Measurements from ENCODE around the gene P4HA1. TPM values are rescaled to one million over a fixed set of nuclear protein-coding genes. Genes with fewer than 3 reads are reported as not detected.

Gene P4HA1
- total and polyA plus RNA-seq, 9 of the 15 experiments (the other 6 are each of a cell fraction or from before 2014, with no cell fraction given): 20.2 to 177 (median 28.6) TPM

GRCh38 chr10:73060738-73061635 is 35.7 kb downstream of the P4HA1 start (continued):
- TF ChIP-seq ZNF253 (CRISPR knock-in tag; conservative IDR thresholded peaks at IDR 0.05): no peak
- peak; percentile 47 to 64 (median 48) for TF ChIP-seq CTCF (IDR thresholded peaks at IDR 0.05 in 2 of 3, conservative IDR thresholded peaks at IDR 0.05 in 1 of 3; ENCODE audit: insufficient read depth in 2 of 3, low read depth in 1 of 3, low read length in 3 of 3)
- no peak for TF ChIP-seq ZBTB5 (IDR thresholded peaks at IDR 0.05)
- TF ChIP-seq TCF7L2 (IDR thresholded peaks at IDR 0.05; ENCODE audit: low read depth, low read length): no peak
- no peak for TF ChIP-seq ZNF134 (CRISPR knock-in tag; conservative IDR thresholded peaks at IDR 0.05)
- TF ChIP-seq E2F1 (CRISPR knock-in tag; IDR thresholded peaks at IDR 0.05): no peak
- TF ChIP-seq PRMT5 (CRISPR knock-in tag; IDR thresholded peaks at IDR 0.05): no peak
- no peak for TF ChIP-seq TFAM (CRISPR knock-in tag; conservative IDR thresholded peaks at IDR 0.05)
- TF ChIP-seq CREB3 (tag; conservative IDR thresholded peaks at IDR 0.05; ENCODE audit: low read depth): no peak
- no peak for TF ChIP-seq MTA1 (IDR thresholded peaks at IDR 0.05; ENCODE audit: borderline replicate concordance)
- TF ChIP-seq CHD4 (IDR thresholded peaks at IDR 0.05; ENCODE audit: insufficient read depth, insufficient replicate concordance, low read depth, low read length, poor library complexity, severe bottlenecking): no peak
- TF ChIP-seq ZNF140 (CRISPR knock-in tag; IDR thresholded peaks at IDR 0.05): no peak
